Islet of Langerhans (tissue), 1 donor: ENCODE results near the gene SIL1.
"Not testable (repeated sequence)": the region's sequence is repeated elsewhere in the genome, so short reads cannot be mapped to it uniquely, and the experiment has no call there.

Experiments used
- FAIRE-seq: peaks from one replicate; lab custom pipeline; 2011; peaks lifted over from hg19 to GRCh38; lab: Jason Lieb, UNC

Gene SIL1

GRCh38 chr5:139104577-139105276 is 93.4 kb downstream of the SIL1 start:
- no peak for FAIRE-seq

- no peak for FAIRE-seq
Observed at GRCh38 chr5:139103762-139104161, 94.4 kb downstream of the SIL1 start.

- FAIRE-seq: peak; percentile 45
Observed at GRCh38 chr5:139100825-139101224, 97.3 kb downstream of the SIL1 start.

GRCh38 chr5:139094154-139095131 is 103.7 kb downstream of the SIL1 start:
- FAIRE-seq: no peak

GRCh38 chr5:139092741-139093343 is 105.3 kb downstream of the SIL1 start:
- FAIRE-seq: no peak

- FAIRE-seq: no peak
Observed at GRCh38 chr5:139091439-139092156, 106.6 kb downstream of the SIL1 start.

- no peak for FAIRE-seq
Observed at GRCh38 chr5:139090581-139090980, 107.6 kb downstream of the SIL1 start.

GRCh38 chr5:139088024-139088423 is 110.1 kb downstream of the SIL1 start:
- FAIRE-seq: no peak

GRCh38 chr5:139082813-139083498 is 115.2 kb downstream of the SIL1 start:
- no peak for FAIRE-seq

GRCh38 chr5:139079991-139080610 is 118.1 kb downstream of the SIL1 start:
- FAIRE-seq: no peak

GRCh38 chr5:139079225-139079990 is 118.8 kb downstream of the SIL1 start:
- no peak for FAIRE-seq

- no peak for FAIRE-seq
Observed at GRCh38 chr5:139078345-139078744, 119.8 kb downstream of the SIL1 start.

- no peak for FAIRE-seq
Observed at GRCh38 chr5:139077899-139078298, 120.3 kb downstream of the SIL1 start.

GRCh38 chr5:139076111-139076510 is 122.1 kb downstream of the SIL1 start:
- no peak for FAIRE-seq

- FAIRE-seq: no peak
Observed at GRCh38 chr5:139075066-139076050, 122.8 kb downstream of the SIL1 start.

- not testable (repeated sequence) for FAIRE-seq
Observed at GRCh38 chr5:139073956-139074355, 124.2 kb downstream of the SIL1 start.

GRCh38 chr5:139068494-139069151 is 129.5 kb downstream of the SIL1 start:
- no peak for FAIRE-seq

GRCh38 chr5:139068060-139068459 is 130.1 kb downstream of the SIL1 start:
- no peak for FAIRE-seq

- no peak for FAIRE-seq
Observed at GRCh38 chr5:139065306-139065705, 132.9 kb downstream of the SIL1 start.
